ENCODE results near the gene TXNIP.

DNA sequence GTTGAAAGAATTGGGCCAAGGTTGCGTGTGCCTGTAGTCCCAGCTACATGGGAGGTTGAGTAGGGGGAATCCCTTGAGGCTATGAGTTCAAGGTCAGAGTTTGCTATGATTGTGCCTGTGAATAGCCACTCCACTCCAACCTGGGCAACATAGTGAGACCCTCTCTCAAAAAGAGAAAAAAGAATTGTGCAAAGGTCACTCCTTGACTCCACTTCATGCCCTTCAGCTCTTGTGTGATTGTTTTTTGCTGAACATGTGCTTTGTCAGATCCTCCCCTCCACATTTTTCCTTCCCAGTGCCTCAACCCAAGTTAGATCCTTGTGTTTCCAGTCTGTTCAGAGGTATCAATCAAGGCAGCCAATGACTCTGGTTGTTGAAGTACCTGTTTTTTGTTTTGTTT, 8.5 kb downstream of the TXNIP start:
- no peak for TF ChIP-seq EZH2 (IDR thresholded peaks at IDR 0.05; ENCODE audit: borderline replicate concordance, low read depth, low read length, poor library complexity, severe bottlenecking)
- no peak for TF ChIP-seq CTCF (conservative IDR thresholded peaks at IDR 0.05; ENCODE audit: low read depth, low read length)
